GM04504 (cell line): ENCODE measurements around the gene CRISPLD2.
"Not testable (repeated sequence)": the region's sequence is repeated elsewhere in the genome, so short reads cannot be mapped to it uniquely, and the experiment has no call there.

Source experiments
- DNase-seq: peaks from one replicate; pipeline ENCODE4 v3.0.0-alpha.2; 2012; ENCODE audit warnings: low read depth

Gene CRISPLD2

GRCh38 chr16:84931107-84931494 lies 111.3 kb downstream of the CRISPLD2 start:
- no peak for DNase-seq

DNA sequence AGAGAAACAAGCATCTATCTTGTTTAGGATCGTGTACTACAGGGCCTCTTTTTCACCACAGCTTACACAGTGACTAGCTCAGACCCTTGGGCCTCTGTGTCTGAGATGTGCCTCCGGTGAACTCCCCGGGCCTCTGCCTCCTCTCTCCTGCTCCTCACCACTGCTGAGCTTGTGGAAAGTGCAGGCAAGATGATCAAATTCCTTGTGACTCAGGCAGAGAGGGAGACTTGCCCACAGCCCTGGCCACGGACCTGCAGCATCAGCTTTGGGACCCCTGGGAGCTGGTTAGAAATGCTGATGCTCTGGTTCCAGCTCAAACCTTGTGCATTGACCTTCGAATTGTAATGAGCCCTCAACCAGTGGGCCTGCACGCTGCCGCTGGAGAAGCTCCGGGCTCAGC lies 111.7 kb downstream of the CRISPLD2 start:
- DNase-seq: no peak

- no peak for DNase-seq
Observed at GRCh38 chr16:84932681-84933080, 112.9 kb downstream of the CRISPLD2 start.

GRCh38 chr16:84933774-84934631 lies 114.2 kb downstream of the CRISPLD2 start:
- DNase-seq: no peak

- DNase-seq: no peak
Observed at GRCh38 chr16:84937196-84938005, 117.6 kb downstream of the CRISPLD2 start.

DNA sequence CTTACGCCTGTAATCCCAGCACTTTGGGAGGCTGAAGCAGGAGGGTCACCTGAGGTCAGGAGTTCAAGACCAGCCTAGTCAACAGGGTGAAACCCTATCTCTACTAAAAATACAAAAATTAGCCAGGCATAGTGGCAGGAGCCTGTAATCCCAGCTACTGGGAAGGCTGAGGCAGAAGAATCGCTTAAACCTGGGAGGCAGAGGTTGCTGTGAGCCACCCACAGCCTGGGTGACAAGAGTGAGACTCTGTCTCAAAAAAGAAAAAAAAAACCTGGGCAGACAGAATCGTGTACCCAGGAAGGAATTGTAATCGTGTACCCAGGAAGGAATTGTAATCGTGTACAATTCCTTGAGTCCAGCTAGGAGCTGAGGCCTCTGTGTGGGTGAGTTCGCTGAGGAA lies 118.8 kb downstream of the CRISPLD2 start:
- DNase-seq: not testable (repeated sequence)

DNA sequence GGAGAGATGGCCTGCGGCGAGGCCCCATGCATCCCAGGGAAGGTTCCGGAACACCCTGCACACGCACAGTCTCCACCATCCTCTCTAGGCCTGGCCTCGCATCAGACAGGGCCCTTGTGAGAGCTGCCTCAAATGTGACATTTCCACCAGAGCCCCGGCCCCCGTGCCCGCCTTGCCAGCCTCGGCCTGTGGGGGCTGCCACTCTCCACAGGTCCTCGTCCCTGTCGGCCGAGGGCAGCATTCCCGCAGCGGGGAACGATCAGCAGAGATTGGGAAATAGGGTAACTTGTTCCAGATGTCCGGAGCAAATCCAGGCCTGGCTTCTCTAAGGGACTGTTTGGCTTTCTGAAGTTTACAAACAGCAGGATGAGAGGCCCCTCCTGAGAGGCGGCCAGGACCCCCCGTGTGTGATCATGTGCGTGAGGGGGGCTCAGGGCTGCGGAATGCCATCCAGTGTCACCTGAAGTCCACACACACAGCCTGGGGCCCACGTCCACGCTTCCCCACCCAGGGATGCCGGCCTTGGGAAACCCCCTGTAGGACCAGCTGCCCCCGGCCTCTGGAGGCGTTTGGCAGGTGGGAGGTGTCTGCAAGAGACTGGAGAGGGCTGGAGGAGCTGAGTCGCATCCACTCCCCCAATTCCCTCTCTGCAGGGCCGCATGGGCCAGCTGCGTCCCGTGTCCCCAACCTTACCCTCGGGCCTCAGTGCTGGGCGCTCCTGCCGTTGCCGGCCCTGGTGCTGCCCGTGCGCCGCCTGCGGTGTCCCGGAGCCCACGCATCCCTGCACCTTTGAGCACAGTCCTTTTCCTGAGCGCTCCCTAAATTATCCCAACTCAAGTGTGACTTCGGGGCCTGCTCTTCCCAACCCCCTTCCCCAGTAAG lies 121.1 kb downstream of the CRISPLD2 start:
- peak; percentile 62 for DNase-seq

- DNase-seq: peak; percentile 67
Observed at GRCh38 chr16:84941921-84942320, 122.1 kb downstream of the CRISPLD2 start.

DNA sequence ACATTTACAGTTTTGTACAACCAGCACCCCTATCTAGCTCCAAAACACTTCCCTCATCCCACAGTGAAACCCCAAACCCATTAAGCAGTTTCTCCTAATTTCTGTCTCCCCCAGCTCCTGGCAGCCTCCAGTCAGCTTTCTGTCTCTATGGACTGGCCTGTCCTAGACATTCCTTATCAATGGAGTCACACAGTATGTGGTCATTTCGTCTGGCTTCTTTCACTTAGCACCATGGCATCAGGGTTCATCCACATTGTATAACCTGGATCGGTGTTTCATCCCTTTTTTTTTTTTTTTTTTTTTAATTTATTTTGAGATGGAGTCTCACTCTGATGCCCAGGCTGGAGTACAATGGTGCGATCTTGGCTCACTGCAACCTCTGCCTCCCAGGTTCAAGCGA lies 123.0 kb downstream of the CRISPLD2 start:
- DNase-seq: no peak

- no peak for DNase-seq
Observed at GRCh38 chr16:84943620-84944019, 123.8 kb downstream of the CRISPLD2 start.

- no peak for DNase-seq
Observed at GRCh38 chr16:84947022-84947421, 127.2 kb downstream of the CRISPLD2 start.

DNA sequence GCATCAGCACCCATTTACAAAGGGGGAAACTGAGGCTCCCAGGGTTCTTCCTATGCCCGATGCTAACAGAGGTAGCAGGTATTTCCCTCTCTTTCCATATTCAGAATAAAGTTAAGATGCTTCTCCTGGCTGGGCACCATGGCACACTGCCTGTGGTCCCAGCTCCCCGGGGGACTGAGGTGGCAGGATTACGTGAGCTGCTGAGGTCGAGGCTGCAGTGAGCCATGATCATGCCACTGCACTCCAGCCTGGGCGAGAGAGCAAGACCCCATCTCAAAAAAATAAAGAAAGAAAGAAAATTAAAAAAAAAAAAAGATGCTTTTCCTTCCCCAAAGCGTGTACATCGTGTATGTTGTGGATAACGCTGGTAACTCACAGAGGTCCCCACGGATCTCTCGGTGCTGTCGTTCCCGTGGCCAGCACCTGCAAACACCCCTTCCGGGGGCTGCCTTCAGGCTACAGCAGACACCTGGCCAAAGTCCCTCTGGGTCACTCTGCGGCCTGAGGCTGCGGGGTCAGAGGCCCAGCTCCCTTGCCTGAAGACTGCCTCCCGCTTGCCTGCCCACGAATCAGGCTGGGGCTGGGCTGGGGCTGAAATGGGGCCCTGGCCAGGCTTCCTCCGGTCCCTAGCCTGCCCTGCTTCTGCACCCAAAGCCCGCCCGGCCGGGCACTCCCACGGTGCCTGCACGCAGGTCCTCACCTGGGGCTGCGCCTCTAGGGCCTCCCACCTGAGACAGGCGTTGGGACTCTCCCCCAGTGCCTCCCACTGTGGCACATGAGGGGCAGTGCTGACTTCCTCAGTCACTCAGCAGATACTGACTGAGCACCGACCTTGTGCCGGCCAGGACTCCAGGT lies 128.4 kb downstream of the CRISPLD2 start:
- DNase-seq: no peak

- DNase-seq: no peak
Observed at GRCh38 chr16:84948851-84949610, 129.2 kb downstream of the CRISPLD2 start.

GRCh38 chr16:84949772-84950436 lies 130.1 kb downstream of the CRISPLD2 start:
- DNase-seq: no peak

DNA sequence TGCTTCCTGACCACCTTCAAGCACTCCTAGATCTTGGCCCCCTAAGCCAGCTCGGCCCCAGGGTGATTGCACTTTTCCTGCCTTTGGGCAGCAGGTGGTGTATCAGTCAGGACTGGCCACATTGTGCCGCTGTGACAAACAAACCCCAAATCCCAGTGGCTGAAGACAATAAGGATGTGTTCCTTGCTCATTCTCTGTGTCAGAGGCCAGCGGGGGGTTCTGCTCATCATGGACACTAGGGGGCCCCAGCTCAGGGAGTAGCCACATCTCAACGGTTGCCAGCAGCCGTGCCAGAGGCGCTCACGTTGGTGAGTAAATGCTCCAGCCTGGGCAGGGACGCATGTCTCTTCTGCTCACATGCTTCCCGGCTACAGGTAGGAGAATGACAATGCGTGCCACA lies 131.1 kb downstream of the CRISPLD2 start:
- DNase-seq: no peak

- peak; percentile 67 for DNase-seq
Observed at GRCh38 chr16:84952335-84953189, 132.8 kb downstream of the CRISPLD2 start.

GRCh38 chr16:84953190-84953746 lies 133.5 kb downstream of the CRISPLD2 start:
- no peak for DNase-seq

- no peak for DNase-seq
Observed at GRCh38 chr16:84955427-84955826, 135.6 kb downstream of the CRISPLD2 start.

- no peak for DNase-seq
Observed at GRCh38 chr16:84957192-84957591, 137.4 kb downstream of the CRISPLD2 start.
